Panc1 (cell line): Measurements from ENCODE around the gene RAC3. TPM values are rescaled to one million over a fixed set of nuclear protein-coding genes. Genes with fewer than 3 reads are reported as not detected.

ENCODE experiments used
- ATAC-seq: fragments of 200-7000 bp; cut with Tn5 transposase; 2 replicates; pipeline ENCODE4 v1.9.1; 2020; ENCODE audit warnings: mild to moderate bottlenecking, moderate library complexity
- BruUV-seq: library from RNA; stranded (reverse); fragments of 400-500 nt; replicated peaks from 2 replicates; lab custom pipeline; 2021; lab: Mats Ljungman, UMichigan
- CTCF ChIA-PET: fragments of 300-600 bp; sonication (Branson Sonifier 250); formaldehyde crosslinking; loops from one replicate; lab custom pipeline; 2022; ENCODE audit warnings: antibody characterized with exemption; lab: Charles Lee
- POLR2A ChIA-PET: fragments of 300-600 bp; sonication (Branson Sonifier 250); formaldehyde crosslinking; loops from one replicate; lab custom pipeline; 2022; ENCODE audit warnings: antibody characterized with exemption; lab: Charles Lee
- DNase-seq: peaks from one replicate; pipeline ENCODE4 v3.0.0-alpha.2; 2010; ENCODE audit warnings: low read depth, low spot score
- H3K27ac ChIP-seq: 2 replicates; pipeline ENCODE4 v1.5.1; 2011; ENCODE audit warnings: mild to moderate bottlenecking, low read length, inconsistent platforms
- H3K27me3 ChIP-seq: fragments of 200-500 bp; sonication (Bioruptor generic); 2 replicates; pipeline ENCODE4 v1.6.0; 2014; ENCODE audit warnings: low read length, inconsistent platforms; ENCODE audit not compliant: control insufficient read depth, insufficient read depth
- H3K36me3 ChIP-seq: fragments of 200-500 bp; sonication (Bioruptor generic); 2 replicates; pipeline ENCODE4 v1.5.1; 2014; ENCODE audit warnings: inconsistent platforms, mild to moderate bottlenecking, low read length, moderate library complexity; ENCODE audit not compliant: control insufficient read depth, insufficient read depth
- H3K4me1 ChIP-seq: 2 replicates; pipeline ENCODE4 v1.5.1; 2011; ENCODE audit warnings: inconsistent platforms, mild to moderate bottlenecking, low read length, moderate library complexity; ENCODE audit not compliant: control insufficient read depth, insufficient read depth
- H3K4me3 ChIP-seq, 2 experiments: 2 replicates each; pipeline ENCODE4 v1.5.1; 2011 to 2012; ENCODE audit warnings: low read depth in 2 of 2, low read length in 2 of 2, mild to moderate bottlenecking in 2 of 2, inconsistent platforms in 1 of 2, moderate library complexity in 1 of 2
- H3K9me3 ChIP-seq: fragments of 200-500 bp; sonication (Bioruptor generic); 2 replicates; pipeline ENCODE4 v1.5.1; 2014; ENCODE audit warnings: low read depth, mild to moderate bottlenecking, inconsistent platforms, low read length, moderate library complexity; ENCODE audit not compliant: control insufficient read depth, insufficient read depth
- POLR2AphosphoS5 ChIP-seq: IDR thresholded peaks from 2 replicates; pipeline ENCODE4 v1.6.1; 2012; ENCODE audit warnings: mild to moderate bottlenecking, low read depth, low read length, moderate library complexity
- SIN3A ChIP-seq: IDR thresholded peaks from 2 replicates; pipeline ENCODE4 v1.6.1; 2012; ENCODE audit warnings: low read depth, mild to moderate bottlenecking, low read length, moderate library complexity, borderline replicate concordance; ENCODE audit not compliant: insufficient read depth
- TCF7L2 ChIP-seq: IDR thresholded peaks from 2 replicates; pipeline ENCODE4 v1.6.1; 2011; ENCODE audit warnings: mild to moderate bottlenecking, low read depth, low read length, inconsistent platforms
- in situ Hi-C: cut with HindIII; loops from 2 replicates; pipeline ENCODE4 v1.10.0; 2016; ENCODE audit warnings: low sequenced_read_pairs, low pct_unique_long_range_greater_than_20kb
- intact Hi-C: fragments of 100-400 bp; cut with micrococcal nuclease; formaldehyde crosslinking; loops from one replicate; pipeline ENCODE4 v1.10.0; 2022; ENCODE audit not compliant: unreplicated experiment
- total RNA-seq: library from RNA; stranded (reverse); gene quantifications from one replicate; pipeline ENCODE4 v1.2.1, GENCODE V29; 2021; ENCODE audit not compliant: unreplicated experiment
- TF ChIP-seq, protein P1 (sequence below): fragments of 450-650 bp; IDR thresholded peaks from 2 replicates; pipeline ENCODE4 v1.5.1; 2017; ENCODE audit warnings: mild to moderate bottlenecking
- TF ChIP-seq, protein P2 (sequence below), 2 experiments: IDR thresholded peaks; 2 replicates each; pipeline ENCODE4 v1.6.1; 2011 to 2012; ENCODE audit warnings: low read depth in 2 of 2, control low read depth in 1 of 2, low read length in 1 of 2, mild to moderate bottlenecking in 1 of 2, moderate library complexity in 1 of 2; ENCODE audit not compliant: insufficient read depth in 1 of 2

Gene RAC3
- total RNA-seq, 1 experiment from 2014 or later = 39.4 TPM

DNA sequence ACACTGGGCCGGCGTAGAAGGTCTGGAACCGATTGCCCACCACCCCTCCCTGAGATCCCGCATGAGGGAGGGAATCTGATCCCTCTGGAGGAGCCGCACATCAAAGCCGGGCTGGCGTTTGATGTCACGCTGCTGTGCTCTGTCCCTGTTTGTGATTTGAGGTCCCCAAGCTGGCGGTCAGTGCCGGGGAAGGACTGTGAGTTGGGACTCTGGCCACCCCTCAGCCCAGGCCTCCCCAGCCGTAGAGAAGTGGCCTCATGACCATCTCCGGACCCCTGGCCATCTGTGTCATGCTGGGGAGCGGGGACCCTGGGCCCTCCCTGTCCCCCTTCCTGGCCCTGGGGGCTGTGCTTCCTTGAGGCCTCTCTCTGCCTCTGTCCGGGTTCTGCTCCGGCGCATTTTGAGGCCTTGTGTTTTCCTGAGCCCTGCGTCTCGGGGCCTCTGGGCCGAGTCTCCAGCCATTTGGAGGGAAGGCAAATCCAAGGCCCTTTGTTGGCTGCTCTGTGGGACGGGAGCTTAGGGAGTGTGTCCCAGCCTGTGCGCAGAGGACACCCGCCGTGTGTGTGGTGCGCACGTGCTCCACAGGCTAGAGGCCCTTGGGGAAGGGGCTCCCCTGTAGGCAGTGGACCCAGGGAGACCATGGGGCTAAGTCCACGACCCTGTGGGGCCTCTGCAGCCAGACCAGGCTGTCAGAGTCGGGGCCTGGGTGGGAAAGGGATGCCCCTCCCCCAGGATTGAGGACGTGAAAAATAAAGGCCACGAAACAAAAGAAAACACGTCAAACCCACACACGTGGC, 39.0 kb upstream of the RAC3 start:
- no TSS peak for BruUV-seq
- intact Hi-C loops (no loop called here), in situ Hi-C loops (no loop called here)
- ATAC-seq (no peak), DNase-seq (no peak)
- ChIA-PET POLR2A (no interaction called here), CTCF (no interaction called here)
- H3K4me3 ChIP-seq = no peak overlapping the region
- H3K27me3 ChIP-seq = no peaks in the 10 kb centered on the region
- TF ChIP-seq POLR2AphosphoS5 (no peak), TCF7L2 (no peak; the same call in 1 of the 2 replicates), SIN3A (no peak)
- TF ChIP-seq, protein P1, sequence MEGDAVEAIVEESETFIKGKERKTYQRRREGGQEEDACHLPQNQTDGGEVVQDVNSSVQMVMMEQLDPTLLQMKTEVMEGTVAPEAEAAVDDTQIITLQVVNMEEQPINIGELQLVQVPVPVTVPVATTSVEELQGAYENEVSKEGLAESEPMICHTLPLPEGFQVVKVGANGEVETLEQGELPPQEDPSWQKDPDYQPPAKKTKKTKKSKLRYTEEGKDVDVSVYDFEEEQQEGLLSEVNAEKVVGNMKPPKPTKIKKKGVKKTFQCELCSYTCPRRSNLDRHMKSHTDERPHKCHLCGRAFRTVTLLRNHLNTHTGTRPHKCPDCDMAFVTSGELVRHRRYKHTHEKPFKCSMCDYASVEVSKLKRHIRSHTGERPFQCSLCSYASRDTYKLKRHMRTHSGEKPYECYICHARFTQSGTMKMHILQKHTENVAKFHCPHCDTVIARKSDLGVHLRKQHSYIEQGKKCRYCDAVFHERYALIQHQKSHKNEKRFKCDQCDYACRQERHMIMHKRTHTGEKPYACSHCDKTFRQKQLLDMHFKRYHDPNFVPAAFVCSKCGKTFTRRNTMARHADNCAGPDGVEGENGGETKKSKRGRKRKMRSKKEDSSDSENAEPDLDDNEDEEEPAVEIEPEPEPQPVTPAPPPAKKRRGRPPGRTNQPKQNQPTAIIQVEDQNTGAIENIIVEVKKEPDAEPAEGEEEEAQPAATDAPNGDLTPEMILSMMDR = no peak
- TF ChIP-seq, protein P2, sequence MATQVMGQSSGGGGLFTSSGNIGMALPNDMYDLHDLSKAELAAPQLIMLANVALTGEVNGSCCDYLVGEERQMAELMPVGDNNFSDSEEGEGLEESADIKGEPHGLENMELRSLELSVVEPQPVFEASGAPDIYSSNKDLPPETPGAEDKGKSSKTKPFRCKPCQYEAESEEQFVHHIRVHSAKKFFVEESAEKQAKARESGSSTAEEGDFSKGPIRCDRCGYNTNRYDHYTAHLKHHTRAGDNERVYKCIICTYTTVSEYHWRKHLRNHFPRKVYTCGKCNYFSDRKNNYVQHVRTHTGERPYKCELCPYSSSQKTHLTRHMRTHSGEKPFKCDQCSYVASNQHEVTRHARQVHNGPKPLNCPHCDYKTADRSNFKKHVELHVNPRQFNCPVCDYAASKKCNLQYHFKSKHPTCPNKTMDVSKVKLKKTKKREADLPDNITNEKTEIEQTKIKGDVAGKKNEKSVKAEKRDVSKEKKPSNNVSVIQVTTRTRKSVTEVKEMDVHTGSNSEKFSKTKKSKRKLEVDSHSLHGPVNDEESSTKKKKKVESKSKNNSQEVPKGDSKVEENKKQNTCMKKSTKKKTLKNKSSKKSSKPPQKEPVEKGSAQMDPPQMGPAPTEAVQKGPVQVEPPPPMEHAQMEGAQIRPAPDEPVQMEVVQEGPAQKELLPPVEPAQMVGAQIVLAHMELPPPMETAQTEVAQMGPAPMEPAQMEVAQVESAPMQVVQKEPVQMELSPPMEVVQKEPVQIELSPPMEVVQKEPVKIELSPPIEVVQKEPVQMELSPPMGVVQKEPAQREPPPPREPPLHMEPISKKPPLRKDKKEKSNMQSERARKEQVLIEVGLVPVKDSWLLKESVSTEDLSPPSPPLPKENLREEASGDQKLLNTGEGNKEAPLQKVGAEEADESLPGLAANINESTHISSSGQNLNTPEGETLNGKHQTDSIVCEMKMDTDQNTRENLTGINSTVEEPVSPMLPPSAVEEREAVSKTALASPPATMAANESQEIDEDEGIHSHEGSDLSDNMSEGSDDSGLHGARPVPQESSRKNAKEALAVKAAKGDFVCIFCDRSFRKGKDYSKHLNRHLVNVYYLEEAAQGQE (IDR thresholded peaks at IDR 0.05; ENCODE audit: insufficient read depth in 1 of 2, low read depth in 2 of 2, low read length in 1 of 2) = no peak
- no peaks in the 10 kb centered on the region for H3K9me3 ChIP-seq
- H3K36me3 ChIP-seq = no peaks in the 10 kb centered on the region
- H3K27ac ChIP-seq = peak overlapping the region; percentile 40
- H3K4me1 ChIP-seq = peaks cover 20% of the 10 kb centered on the region

DNA sequence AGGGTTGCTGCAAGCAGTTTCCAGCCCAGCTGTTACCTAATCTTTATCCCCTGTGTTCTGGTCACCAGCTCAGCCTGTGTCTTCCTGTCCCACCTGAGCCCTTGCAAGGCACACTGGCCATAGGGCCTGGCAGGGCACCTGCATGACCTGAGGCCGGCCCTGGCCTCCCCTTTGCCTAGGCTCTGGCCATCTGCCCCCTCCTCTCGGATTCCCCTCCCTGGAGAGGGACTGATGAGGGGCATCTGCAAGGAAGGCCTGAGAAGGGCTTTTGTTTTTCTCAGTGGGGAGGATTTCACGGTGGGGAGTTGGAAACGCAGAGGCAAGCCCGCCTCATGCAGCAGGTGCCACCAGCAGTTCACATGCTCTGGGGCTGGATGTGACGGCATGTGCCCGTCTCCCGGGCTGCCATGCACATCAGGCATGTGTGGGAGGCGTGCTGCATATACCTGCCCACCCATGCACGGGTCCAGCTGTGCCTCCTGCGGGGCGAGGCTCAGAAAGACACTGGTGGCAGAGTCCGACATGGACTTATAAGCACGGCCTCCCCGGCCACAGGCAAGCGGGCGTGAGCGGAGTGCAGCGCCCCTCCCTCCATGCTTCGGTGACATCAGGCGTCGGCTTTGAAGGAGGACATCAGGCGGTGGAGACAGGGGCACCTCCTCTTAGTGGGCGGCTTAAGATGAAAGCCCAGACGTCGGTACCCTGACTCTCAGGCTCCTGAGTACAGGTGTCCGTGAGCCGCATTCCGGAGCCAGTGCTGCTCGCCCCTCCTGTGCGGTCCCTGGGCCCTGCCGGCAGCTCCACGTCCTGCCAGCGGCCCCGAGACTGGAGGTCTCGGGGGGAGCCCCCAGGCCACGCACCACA, 37.5 kb upstream of the RAC3 start:
- Histone ChIP-seq H3K9me3 (no peaks in the 10 kb centered on the region), H3K4me1 (peaks cover 20% of the 10 kb centered on the region), H3K27ac (no peak overlapping the region), H3K27me3 (no peaks in the 10 kb centered on the region), H3K36me3 (no peaks in the 10 kb centered on the region), H3K4me3 (no peak overlapping the region)
- no peak for TF ChIP-seq POLR2AphosphoS5
- TF ChIP-seq, protein P1 = no peak
- TF ChIP-seq SIN3A = no peak
- TF ChIP-seq, protein P2 (IDR thresholded peaks at IDR 0.05; ENCODE audit: insufficient read depth in 1 of 2, low read depth in 2 of 2, low read length in 1 of 2) = no peak
- TF ChIP-seq TCF7L2 = no peak
- no TSS peak for BruUV-seq
- DNase-seq = no peak
- ChIA-PET CTCF (no interaction called here), POLR2A (no interaction called here)
- in situ Hi-C loops (no loop called here), intact Hi-C loops (no loop called here)
- no peak for ATAC-seq
